Upper lobe of left lung (tissue), 4 donors: ENCODE data around the gene CACFD1.

Source experiments
- CTCF ChIP-seq, 6 experiments: fragments of 450-650 bp in 4 of 6; fragments of 200-600 bp in 2 of 6; sonication (generic) in 2 of 6; IDR thresholded peaks; one replicate each; pipeline ENCODE4 v1.5.1; 2016 to 2019; ENCODE audit warnings: antibody characterized with exemption in 6 of 6
- EP300 ChIP-seq, 4 donors: sonication (generic); formaldehyde crosslinking; IDR thresholded peaks; one replicate each; pipeline ENCODE4 v1.5.1; 2017; ENCODE audit warnings: antibody characterized with exemption in 4 of 4, control low read depth in 2 of 4

- TF ChIP-seq EP300 (IDR thresholded peaks at IDR 0.05) (no peak), CTCF (IDR thresholded peaks at IDR 0.05) (no peak)
These were observed 16.5 kb upstream of the CACFD1 start for GRCh38 chr9:133443248-133443647.
